Posterior cingulate gyrus (tissue), 11 donors: ENCODE measurements around the gene ABL1.
"Not testable (repeated sequence)": the region's sequence is repeated elsewhere in the genome, so short reads cannot be mapped to it uniquely, and the experiment has no call there.

Experiments
- DNase-seq, 10 donors: peaks; one replicate each; pipeline versions ENCODE4 v3.0.0 to v3.0.0-alpha.2; 2020 to 2021; ENCODE audit warnings: mixed read lengths in 3 of 10
- intact Hi-C: fragments of 100-400 bp; cut with DNase I; formaldehyde crosslinking; loops from one replicate; pipeline ENCODE4 v1.15.1; 2023

ABL1 gene

DNA sequence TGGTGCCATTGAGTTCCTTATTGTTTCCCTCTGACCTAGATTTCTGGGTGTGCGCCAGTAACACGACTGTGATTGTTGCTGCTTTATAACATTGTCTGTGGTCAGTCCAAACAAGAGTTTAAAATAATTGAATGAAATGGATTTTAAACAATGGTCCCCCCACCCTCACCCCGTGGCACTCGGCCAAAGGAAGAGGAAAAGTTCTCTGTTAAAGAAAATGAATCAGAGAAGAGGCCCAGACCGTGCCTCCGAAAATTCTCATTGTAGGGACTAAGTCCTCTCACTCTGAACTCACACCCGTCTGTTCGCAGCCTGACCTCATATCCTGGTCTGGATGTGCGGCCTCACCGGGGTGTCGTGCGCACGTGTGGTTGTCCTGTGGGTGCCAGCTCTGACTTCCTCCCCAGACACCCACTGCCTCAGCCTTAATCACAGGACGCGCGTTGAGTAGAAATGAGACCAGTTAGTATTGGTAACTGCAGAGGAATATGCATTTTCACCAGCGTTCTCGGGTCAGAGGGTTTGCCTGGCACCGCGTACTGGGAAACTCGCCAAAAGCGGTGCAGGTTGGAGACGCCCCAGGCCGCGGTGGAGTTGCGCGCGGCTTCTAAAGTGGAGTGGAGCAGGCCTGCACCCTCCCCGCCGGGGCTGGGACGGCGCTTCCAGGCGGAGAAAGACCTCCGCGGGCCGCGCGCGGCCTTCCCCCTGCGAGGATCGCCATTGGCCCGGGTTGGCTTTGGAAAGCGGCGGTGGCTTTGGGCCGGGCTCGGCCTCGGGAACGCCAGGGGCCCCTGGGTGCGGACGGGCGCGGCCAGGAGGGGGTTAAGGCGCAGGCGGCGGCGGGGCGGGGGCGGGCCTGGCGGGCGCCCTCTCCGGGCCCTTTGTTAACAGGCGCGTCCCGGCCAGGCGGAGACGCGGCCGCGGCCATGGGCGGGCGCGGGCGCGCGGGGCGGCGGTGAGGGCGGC is at the start of gene ABL1:
TSS of gene ABL1 (plus strand) at position 884 of the 966 bp plus-strand sequence. CDS start 193 bp downstream, outside the sequence.
- intact Hi-C loops: loop anchor here (1.0 kb wide), 1 partner anchor 13 kb away; no protein-coding TSS in a partner anchor
- peak; percentile 33 to 92 (median 59) for DNase-seq

DNA sequence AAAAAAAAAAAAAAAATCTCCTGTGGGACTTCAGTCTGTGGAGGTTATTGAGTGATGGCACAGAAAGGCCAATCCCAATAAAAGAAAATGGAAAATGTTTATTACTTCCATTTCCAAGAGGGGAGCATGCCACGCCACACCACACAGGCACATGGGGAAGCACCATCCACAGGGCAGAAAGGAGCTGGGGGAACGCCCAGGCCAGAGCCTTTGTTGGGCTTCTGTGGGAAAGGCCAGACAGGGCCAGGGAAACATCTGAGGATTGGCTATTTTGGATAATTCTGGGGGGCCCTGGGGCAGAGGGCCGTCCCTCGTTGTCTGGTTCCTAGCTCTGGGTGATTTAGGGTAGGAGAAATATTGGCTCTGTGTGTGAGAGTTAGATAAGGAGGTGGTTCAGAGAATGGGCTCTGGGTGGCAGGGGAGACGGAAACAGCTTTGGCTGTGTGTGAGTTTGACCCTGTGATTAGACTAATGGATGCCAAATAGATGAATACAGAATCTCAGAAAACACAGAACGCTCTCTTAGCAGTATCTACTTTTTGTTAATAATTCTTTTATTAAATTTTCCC is 49.0 kb upstream of the ABL1 start:
- intact Hi-C loops: no loop called here
- DNase-seq: no peak

DNA sequence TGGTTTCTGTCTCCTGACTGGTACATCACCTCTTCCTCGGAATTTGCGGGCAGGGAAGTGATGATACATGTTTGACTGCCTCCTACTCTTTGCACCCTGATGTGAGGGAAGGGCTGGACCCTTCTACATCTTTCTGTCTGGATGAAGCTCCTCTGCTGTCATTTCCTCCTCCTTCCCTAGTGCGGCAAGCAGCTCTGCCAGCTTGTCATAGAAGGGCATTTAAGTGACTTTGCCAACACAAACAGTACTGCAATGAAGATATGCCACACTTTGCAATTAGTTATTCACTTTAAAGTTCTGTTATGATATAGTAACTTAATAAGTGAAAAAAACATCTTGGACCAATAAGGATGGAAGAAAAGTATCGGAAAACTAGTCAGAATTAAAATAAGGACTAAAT is 48.5 kb upstream of the ABL1 start:
- no peak for DNase-seq
- intact Hi-C loops: no loop called here

DNA sequence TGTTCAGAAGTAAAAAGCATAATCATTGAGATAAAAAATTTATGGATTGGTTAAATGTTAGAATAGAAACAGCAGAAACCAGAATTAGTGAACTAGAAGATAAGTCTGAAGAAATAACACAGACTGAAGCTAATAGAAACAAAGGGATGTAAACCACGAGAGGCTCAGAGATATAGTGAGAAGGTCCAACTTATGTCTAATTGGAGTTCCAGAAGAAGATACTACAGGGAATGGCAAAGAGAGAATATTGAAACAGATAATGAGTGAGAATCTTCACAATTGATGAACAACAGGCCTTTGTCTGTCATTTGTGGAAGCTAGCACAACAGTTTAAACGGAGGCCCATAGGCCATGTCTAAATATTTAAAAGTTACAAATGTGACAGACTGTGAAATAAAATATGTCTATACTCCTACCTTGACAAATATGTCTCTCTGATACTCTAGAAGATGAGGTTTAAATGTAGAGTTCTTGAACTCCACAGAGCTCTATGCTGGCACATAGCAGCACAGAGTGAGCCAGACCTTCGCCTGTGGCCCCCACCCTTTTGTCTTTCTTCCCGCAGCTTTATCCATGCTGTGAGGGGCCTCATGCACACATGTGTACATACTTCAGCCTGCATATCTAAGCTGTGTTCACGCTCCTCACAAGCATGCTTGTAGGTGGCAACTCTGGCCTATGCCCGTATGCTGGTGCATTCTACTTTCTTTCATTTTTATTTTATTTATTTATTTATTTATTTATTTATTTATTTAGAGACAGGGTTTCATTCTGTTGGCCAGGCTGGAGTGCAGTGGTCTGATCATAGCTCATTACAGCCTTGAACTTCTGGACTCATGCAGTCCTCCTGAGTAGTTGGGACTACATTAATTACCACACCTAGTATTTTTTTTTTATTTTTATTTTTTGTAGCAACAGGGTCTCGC is 45.0 kb upstream of the ABL1 start:
- intact Hi-C loops: no loop called here
- no peak for DNase-seq

DNA sequence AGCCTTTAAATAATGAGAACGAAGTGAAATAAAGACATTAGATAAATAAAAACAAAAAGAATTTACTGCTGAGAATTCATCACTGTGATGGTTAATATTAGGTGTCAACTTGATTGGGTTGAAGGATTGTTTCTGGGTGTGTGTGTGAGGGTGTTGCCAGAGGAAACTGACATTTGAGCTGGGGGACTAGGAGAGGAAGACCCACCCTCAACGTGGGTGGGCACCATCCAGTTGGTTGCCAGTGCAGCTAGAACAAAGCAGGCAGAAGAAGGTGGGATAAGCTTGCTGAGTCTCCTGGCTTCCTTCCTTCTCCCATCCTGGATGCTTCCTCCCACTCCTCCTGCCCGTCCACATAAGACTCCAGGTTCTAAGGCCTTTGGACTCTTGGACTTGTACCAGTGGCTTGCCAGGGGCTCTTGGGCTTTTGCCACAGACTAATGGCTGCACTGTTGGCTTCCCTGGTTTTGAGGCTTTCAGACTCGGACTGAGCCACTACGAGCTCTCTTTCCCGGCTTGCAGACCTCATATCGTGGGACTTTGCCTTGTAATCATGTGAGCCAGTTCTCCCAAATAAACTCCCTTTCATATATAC is 43.7 kb upstream of the ABL1 start:
- no peak for DNase-seq
- intact Hi-C loops: no loop called here

DNA sequence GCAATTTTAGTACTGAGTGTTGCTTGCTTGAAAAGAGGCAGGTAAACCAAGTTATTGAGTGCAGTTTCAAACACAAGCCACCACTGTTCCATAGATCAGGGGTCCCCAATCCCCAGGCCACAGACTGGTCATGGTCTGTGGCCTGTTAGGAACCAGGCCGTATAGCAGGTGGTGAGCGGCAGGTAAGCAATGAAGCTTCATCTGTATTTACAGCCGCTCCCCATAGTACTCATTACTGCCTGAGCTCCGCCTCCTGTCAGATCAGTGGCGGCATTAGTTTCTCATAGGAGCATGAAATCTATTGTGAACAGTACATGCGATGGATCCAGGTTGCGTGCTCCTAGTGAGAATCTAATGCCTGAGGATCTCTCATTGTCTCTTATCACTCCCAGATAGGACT is 41.5 kb upstream of the ABL1 start:
- intact Hi-C loops: no loop called here
- DNase-seq: no peak

DNA sequence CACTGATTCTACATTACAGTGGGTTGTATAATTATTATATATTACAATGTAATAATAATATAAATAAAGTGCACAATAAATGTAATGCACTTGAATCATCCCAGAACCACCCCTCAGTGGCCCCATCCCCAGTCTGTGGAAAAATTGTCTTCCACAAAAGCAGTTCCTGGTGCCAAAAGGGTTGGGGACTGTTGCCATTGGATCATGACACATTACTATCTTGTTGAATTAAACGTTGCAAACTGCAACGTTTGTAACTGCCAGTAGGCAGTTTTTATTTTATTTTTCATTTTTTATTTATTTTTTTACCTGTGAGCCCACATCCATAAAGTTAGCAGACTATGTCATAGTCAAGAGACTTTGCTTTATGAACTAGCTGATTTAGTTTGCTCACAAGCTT is 41.0 kb upstream of the ABL1 start:
- intact Hi-C loops, DNase-seq: not testable (repeated sequence)

DNA sequence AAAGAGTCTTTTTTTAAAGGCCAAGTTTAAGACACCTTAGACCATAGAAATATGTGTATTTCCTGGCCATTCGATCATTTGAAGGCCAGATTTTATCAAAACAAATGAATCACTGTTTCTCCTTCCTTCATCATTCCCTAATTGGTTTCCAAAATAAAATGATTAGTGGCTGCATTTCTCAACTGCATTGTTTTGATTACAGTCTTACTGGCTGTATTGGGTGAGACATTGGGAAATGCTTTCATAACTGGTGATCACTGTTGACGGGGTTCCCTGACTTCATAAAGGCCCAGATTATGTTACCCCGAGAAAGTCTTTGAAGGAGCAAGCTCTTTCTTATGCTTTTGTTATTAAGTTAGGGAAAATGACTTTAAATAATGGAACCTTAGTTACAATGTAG is 40.6 kb upstream of the ABL1 start:
- intact Hi-C loops, DNase-seq: not testable (repeated sequence)

DNA sequence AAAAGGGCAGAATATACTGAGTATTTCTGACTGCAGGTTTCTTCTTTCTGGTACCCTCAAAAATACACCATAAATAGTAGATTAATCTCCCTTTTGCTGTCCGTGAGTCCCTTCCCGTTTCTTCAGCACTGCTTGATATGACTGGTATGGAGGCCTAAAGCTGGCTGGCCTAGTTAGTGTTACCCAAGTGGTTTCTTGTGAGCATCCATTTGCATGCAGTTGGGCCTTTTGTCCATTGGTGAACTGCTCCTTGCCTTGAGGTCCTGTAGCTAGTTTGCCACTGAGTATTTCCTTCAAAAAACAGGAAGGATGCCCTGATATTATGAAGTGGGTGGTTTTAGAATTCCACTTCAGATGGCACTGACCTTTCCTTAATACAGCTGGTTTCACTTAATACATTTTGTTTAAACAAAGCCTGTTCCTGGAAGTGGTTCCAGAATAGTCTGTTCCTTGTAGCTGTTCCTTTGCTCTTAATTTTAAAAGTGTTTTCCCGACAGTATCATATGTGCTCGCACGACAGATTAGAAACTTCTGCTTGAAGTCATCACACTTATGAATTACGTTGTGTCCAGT is 40.0 kb upstream of the ABL1 start:
- no peak for DNase-seq
- intact Hi-C loops: no loop called here

DNA sequence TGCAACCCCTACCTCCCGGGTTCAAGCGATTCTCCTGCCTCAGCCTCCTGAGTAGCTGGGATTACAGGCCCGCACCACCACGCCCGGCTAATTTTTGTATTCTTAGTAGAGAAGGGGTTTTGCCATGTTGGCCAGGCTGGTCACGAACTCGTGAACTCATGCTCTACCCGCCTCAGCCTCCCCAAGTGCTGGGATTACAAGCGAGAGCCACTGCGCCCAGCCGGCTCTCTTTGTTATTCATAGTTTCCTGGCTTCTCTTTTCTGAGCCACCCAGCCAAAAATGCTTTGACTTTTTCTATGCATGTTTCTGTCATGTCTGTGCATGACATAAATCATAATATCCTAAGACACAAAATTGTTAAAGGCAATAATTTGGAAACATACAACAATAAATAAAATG is 31.9 kb upstream of the ABL1 start:
- intact Hi-C loops, DNase-seq: not testable (repeated sequence)

DNA sequence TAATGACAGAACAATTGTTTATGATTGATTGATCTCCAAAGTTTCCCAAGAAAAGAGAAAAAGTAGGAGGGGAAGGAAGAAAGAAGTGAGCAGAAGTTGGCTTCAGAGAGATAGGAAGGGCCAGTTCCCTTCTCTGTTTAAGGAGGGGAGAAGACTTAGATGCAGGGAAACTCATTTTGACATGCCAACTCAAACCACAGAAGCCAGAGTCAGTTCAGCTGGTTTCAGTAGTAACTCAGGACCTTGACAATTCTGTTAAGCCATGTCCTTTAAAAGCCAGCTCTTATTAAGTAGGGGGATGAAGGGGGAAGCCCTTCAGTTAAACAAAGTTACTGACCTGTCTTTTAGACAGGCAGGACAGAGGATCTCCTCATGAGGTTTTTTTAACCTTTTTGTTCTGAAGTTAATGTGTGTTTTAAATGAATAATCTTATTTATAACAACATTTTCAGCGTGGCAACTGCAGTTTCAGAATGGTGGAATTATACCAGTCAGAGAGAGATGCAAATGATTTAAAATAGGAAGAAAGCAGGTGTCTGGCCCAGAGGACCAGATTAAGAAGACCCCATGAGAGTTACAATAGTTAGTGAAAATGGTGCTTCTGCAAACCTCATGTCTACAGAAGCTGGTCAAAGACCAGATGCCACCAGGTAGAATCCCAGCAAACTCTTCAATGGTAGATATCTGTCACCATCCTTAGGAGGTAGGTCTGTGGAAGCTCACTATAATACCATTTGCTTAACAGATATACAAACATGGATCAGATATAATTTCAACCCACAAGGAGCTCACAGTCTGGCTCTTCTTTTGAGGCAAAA is 29.3 kb upstream of the ABL1 start:
- intact Hi-C loops: no loop called here

DNA sequence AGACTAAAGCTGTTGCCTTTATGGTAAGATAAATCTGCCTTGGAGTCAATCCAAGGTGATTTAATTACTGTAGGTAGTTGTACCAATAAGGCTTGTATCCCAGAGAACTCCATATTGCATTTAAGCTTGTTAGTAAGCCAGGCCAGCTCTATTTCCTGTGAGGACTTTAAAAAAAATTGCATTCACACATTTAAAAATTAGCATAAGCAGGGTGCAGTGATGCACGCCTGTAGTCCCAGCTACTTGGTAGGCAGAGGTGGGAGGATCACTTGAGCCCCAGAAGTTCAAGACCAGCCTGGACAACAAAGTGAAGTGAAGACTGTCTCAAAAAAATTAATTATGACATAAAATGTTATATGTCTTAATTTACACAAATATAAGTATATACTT is 28.7 kb upstream of the ABL1 start:
- intact Hi-C loops: no loop called here
- DNase-seq: no peak

More for the DNA sequence above, 29.3 kb upstream of the ABL1 start:
- DNase-seq: no peak

DNA sequence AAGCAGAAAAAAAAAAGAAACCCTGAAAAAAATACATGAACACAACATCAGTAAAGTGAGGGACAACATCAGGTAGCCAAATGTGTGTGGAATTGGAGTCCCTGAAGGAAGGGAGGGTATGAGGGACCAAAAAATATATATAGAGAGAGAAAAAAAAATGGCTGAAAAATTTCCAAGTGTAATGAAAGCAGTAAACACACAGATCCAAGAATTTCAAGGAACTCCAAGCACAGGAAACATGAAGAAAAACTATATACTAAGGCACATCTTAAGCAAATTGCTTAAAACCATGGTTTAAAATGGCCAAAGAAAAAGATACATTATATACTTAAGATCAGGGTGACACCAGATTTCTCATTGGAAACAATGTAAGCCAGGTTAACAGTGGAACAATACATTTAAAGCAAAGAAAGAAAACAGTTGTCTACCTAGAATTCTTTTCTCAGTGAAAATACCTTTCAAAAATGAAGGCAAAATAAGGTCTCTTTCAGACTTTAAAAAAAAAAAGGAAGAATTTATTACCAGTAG is 24.4 kb upstream of the ABL1 start:
- DNase-seq: no peak
- intact Hi-C loops: no loop called here

DNA sequence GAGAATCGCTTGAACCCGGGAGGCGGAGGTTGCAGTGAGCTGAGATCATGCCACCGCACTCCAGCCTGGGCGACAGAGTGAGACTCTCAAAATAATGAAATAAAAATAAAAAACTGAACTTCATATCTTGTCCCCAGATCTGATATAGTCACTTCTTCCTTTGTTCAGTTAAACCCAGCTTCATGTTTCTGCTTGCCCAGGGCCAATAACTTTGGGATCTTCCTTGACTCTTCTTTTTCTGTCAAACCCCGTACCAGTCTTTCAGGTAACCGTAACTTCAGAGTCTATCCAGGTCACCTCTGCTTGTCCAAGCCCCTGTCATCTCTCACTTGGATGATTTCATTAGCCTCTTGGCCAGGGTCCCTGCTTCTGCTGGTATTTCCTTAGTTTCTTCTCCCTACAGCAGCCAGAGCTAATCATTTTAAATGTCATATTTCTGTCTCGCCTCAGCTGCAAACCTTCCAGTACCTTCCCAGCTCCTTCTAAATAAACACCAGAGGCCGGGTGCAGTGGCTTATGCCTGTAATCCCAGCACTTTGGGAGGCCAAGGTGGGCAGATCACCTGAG is 19.7 kb upstream of the ABL1 start:
- intact Hi-C loops: no loop called here
- no peak for DNase-seq

DNA sequence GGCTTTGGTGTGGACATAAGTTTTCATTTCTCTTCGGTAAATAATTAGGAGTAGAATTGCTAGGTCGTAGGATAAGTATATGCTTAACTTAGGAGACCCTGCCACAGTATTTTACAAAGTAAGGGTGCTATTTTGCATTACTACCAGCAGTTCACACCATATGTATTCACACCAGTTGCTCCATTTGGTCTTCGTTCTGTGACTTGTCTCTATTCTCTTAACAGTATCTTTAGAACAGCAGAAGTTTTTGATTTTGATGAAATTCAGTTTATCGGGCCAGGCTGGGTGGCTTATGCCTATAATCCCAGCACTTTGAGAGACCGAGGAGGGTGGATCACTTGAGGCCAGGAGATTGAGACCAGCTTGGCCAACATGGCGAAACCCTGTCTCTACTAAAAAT is 17.1 kb upstream of the ABL1 start:
- intact Hi-C loops: no loop called here
- no peak for DNase-seq

DNA sequence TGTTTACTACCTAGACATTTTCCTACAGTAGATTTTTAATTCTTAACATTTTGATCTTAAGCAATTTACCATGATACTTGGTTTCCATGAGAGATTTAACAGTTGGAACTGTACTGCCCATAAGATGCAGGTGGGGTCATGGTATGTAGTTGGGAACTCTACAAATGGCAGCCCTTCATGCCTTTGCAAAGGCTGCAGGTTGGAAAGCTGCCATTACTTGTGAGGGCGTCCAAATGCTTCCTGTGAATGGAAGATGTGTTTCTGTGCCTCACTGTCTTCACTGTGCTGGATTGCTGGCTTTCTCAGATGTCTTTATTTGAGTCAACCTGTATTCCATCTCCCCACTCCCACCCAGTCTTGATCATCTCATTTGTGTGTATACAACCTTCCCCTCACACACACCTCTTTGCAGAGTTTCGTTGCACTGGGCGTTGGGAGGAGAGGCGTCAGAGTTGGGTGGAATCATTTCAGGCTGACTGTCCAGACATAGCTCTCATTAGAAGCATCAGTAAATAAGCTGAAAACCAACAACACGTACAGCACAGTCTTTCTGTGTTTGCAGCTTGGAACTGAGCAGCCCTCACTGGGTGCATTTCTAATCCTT is 14.8 kb upstream of the ABL1 start:
- intact Hi-C loops: no loop called here

DNA sequence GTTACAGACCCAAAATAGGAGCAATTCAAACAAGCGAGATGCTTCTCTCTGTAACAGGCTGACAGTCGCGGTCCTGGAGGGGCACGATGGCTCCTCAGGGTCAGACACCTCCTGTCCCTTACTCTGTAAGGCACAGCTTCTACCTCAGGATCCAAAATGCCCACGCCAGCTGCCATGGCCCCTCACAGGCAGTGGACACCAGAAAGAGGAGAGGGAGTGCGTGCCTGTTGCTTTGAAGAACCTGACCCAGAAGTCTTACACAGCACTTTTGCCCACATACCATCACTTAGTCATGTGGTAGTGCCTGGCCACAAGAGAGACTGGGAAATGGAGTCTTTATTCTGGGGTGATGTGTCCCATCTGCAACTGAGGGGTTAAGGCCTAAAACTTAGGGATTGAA is 11.6 kb upstream of the ABL1 start:
- no peak for DNase-seq
- intact Hi-C loops: no loop called here

More for the DNA sequence above, 14.8 kb upstream of the ABL1 start:
- DNase-seq: peak in 1 of 10 donors; percentile 74

DNA sequence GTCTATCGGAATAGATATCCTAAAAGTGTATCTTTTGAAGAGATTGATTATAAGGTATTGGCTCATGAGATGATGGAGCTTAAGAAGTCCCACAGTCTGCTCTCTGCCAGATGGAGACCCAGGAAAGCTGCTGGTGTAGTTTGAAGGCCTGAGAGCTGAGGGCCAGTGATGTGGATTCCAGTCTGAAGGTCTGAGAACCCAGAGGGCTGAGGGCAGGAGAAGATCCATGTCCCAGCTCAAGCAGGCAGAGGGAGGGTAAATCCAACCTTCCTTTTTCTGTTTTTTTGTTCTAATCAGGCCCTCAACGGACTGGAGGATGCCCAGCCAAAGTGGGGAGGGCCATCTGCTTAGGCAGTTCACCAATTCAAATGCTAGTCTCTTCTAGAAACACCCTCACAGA is 11.0 kb upstream of the ABL1 start:
- intact Hi-C loops: no loop called here
- peak in 1 of 10 donors; percentile 33 for DNase-seq
